HEK293T (cell line): Measurements from ENCODE around the gene ZNF101.

ENCODE experiments used
- CTCF ChIA-PET: fragments of 350-600 bp; formaldehyde crosslinking; extraction: SDS; loops from one replicate; lab custom pipeline; 2021; ENCODE audit warnings: antibody characterized with exemption, inconsistent platforms; lab: Yijun Ruan, JAX
- POLR2A ChIA-PET: fragments of 350-600 bp; formaldehyde crosslinking; extraction: SDS; loops from one replicate; lab custom pipeline; 2020; ENCODE audit warnings: antibody characterized with exemption, inconsistent platforms; lab: Yijun Ruan, JAX
- DNase-seq: peaks from one replicate; pipeline ENCODE4 v3.0.0; 2012; ENCODE audit warnings: mixed read lengths; ENCODE audit errors: extremely low spot score
- ARNT ChIP-seq: fragments of 450-650 bp; IDR thresholded peaks from 2 replicates; pipeline ENCODE4 v1.6.1; 2017; ENCODE audit warnings: mild to moderate bottlenecking
- BHLHE40 ChIP-seq: fragments of 450-650 bp; IDR thresholded peaks from 2 replicates; pipeline ENCODE4 v1.6.1; 2016; ENCODE audit warnings: mild to moderate bottlenecking, moderate library complexity, borderline replicate concordance
- CTBP1 ChIP-seq: fragments of 450-650 bp; IDR thresholded peaks from 2 replicates; pipeline ENCODE4 v1.6.1; 2016; ENCODE audit warnings: borderline replicate concordance
- ELF4 ChIP-seq: fragments of 450-650 bp; IDR thresholded peaks from 2 replicates; pipeline ENCODE4 v1.6.1; 2017; ENCODE audit warnings: antibody characterized with exemption
- FOXA1 ChIP-seq: fragments of 450-650 bp; IDR thresholded peaks from 2 replicates; pipeline ENCODE4 v1.6.1; 2016; ENCODE audit warnings: mild to moderate bottlenecking
- FOXK2 ChIP-seq: fragments of 450-650 bp; IDR thresholded peaks from 2 replicates; pipeline ENCODE4 v1.6.1; 2016; ENCODE audit warnings: mild to moderate bottlenecking
- FOXM1 ChIP-seq: fragments of 450-650 bp; IDR thresholded peaks from 2 replicates; pipeline ENCODE4 v1.6.1; 2017; ENCODE audit warnings: mild to moderate bottlenecking, borderline replicate concordance
- HDGF ChIP-seq: fragments of 450-650 bp; IDR thresholded peaks from 2 replicates; pipeline ENCODE4 v1.6.1; 2017; ENCODE audit warnings: antibody characterized with exemption, borderline replicate concordance
- L3MBTL2 ChIP-seq: fragments of 450-650 bp; conservative IDR thresholded peaks from 2 replicates; pipeline ENCODE4 v1.6.1; 2016; ENCODE audit warnings: mild to moderate bottlenecking
- LEF1 ChIP-seq: fragments of 450-650 bp; IDR thresholded peaks from 2 replicates; pipeline ENCODE4 v1.6.1; 2017; ENCODE audit warnings: mild to moderate bottlenecking, borderline replicate concordance
- NFRKB ChIP-seq: fragments of 450-650 bp; IDR thresholded peaks from 2 replicates; pipeline ENCODE4 v1.6.1; 2016; ENCODE audit warnings: mild to moderate bottlenecking, moderate library complexity
- PKNOX1 ChIP-seq: fragments of 450-650 bp; IDR thresholded peaks from 2 replicates; pipeline ENCODE4 v1.6.1; 2016
- SP1 ChIP-seq: fragments of 450-650 bp; IDR thresholded peaks from 2 replicates; pipeline ENCODE4 v1.6.1; 2017
- SUZ12 ChIP-seq: fragments of 450-650 bp; IDR thresholded peaks from 2 replicates; pipeline ENCODE4 v1.6.1; 2016; ENCODE audit warnings: mild to moderate bottlenecking
- TARDBP ChIP-seq: fragments of 450-650 bp; IDR thresholded peaks from 2 replicates; pipeline ENCODE4 v1.6.1; 2016
- ZNF384 ChIP-seq: fragments of 450-650 bp; IDR thresholded peaks from 2 replicates; pipeline ENCODE4 v1.6.1; 2016

ZNF101 gene

GRCh38 chr19:19651076-19651475 is 17.6 kb upstream of the ZNF101 start:
- TF ChIP-seq FOXA1 = no peak
- no peak for TF ChIP-seq BHLHE40
- no peak for TF ChIP-seq PKNOX1
- no peak for TF ChIP-seq FOXM1
- no peak for TF ChIP-seq NFRKB
- no peak for TF ChIP-seq ARNT
- no peak for TF ChIP-seq L3MBTL2
- no peak for TF ChIP-seq LEF1
- no peak for TF ChIP-seq HDGF
- TF ChIP-seq CTBP1 = no peak
- TF ChIP-seq ELF4 = no peak
- TF ChIP-seq SP1 = no peak
- TF ChIP-seq SUZ12 = no peak
- no peak for TF ChIP-seq TARDBP
- CTCF ChIA-PET = no interaction called here
- DNase-seq = no peak
- POLR2A ChIA-PET = interaction anchor here (2.1 kb wide), 1 partner anchor 11 kb away, joined by 7 read pairs; no protein-coding TSS in a partner anchor

GRCh38 chr19:19652482-19653295 is 15.9 kb upstream of the ZNF101 start:
- ChIA-PET POLR2A (interaction anchor here (0.9 to 2.1 kb wide), 2 partner anchors 9 to 10 kb away, joined by 5 to 7 read pairs; no protein-coding TSS in a partner anchor), CTCF (interaction anchor here (1.2 kb wide), 1 partner anchor 9 kb away, joined by 5 read pairs; the partner anchor contains the start of gene GMIP)
- no peak for TF ChIP-seq ZNF384
- no peak for TF ChIP-seq TARDBP
- no peak for TF ChIP-seq SP1
- TF ChIP-seq BHLHE40 = no peak
- TF ChIP-seq L3MBTL2 = no peak
- no peak for TF ChIP-seq ELF4
- no peak for DNase-seq

DNA sequence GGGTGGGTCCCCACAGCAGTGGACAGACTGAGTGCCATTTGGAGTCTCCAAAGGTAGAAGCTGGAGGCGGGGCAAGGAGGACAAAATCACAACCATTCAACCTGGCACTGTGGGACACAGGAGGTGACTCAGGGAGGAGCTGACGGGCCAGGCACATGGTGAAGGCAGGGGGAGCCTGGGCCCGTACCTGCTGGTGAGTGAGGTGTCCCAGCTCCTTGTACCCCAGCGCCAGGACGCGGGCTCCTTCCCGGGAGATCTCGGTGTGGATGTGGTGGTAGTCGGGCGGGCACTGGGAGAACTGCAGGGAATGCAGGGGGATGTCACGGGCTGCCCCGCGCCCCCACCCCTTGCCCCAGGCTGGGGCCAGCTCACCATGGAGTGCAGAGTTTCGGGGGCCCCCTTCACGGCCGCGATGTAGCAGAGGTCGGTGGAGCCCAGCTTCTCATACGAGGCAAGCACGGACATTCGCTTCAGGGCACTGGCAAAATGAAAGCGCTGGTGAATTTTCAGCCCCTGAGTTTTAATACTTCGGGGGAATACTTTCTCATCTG is 15.0 kb upstream of the ZNF101 start:
- no peak for TF ChIP-seq FOXK2
- TF ChIP-seq HDGF = no peak
- TF ChIP-seq SUZ12 = no peak
- no peak for TF ChIP-seq ZNF384
- no peak for TF ChIP-seq FOXM1
- TF ChIP-seq L3MBTL2 = no peak
- TF ChIP-seq BHLHE40 = no peak
- no peak for TF ChIP-seq FOXA1
- TF ChIP-seq SP1 = no peak
- TF ChIP-seq PKNOX1 = no peak
- ChIA-PET POLR2A (no interaction called here), CTCF (no interaction called here)
- DNase-seq = no peak

GRCh38 chr19:19654441-19654840 is 14.2 kb upstream of the ZNF101 start:
- CTCF ChIA-PET = no interaction called here
- POLR2A ChIA-PET = no interaction called here
- no peak for TF ChIP-seq FOXM1
- TF ChIP-seq SP1 = no peak
- no peak for TF ChIP-seq ELF4
- TF ChIP-seq FOXA1 = no peak
- no peak for TF ChIP-seq SUZ12
- no peak for TF ChIP-seq CTBP1
- TF ChIP-seq BHLHE40 = no peak
- no peak for TF ChIP-seq NFRKB
- TF ChIP-seq LEF1 = no peak
- no peak for TF ChIP-seq TARDBP
- TF ChIP-seq ARNT = no peak
- TF ChIP-seq L3MBTL2 = no peak
- no peak for TF ChIP-seq FOXK2
- DNase-seq = no peak

GRCh38 chr19:19655051-19655594 is 13.5 kb upstream of the ZNF101 start:
- TF ChIP-seq FOXK2 = no peak

GRCh38 chr19:19655641-19656343 is 12.8 kb upstream of the ZNF101 start:
- ChIA-PET POLR2A (no interaction called here), CTCF (no interaction called here)
- DNase-seq = no peak
- TF ChIP-seq L3MBTL2 (no peak), SUZ12 (no peak), BHLHE40 (no peak)

More at GRCh38 chr19:19655051-19655594, 13.5 kb upstream of the ZNF101 start:
- CTCF ChIA-PET = no interaction called here
- DNase-seq = no peak
- POLR2A ChIA-PET = no interaction called here
